ENCODE data around the gene CARS1.

CARS1 gene

DNA sequence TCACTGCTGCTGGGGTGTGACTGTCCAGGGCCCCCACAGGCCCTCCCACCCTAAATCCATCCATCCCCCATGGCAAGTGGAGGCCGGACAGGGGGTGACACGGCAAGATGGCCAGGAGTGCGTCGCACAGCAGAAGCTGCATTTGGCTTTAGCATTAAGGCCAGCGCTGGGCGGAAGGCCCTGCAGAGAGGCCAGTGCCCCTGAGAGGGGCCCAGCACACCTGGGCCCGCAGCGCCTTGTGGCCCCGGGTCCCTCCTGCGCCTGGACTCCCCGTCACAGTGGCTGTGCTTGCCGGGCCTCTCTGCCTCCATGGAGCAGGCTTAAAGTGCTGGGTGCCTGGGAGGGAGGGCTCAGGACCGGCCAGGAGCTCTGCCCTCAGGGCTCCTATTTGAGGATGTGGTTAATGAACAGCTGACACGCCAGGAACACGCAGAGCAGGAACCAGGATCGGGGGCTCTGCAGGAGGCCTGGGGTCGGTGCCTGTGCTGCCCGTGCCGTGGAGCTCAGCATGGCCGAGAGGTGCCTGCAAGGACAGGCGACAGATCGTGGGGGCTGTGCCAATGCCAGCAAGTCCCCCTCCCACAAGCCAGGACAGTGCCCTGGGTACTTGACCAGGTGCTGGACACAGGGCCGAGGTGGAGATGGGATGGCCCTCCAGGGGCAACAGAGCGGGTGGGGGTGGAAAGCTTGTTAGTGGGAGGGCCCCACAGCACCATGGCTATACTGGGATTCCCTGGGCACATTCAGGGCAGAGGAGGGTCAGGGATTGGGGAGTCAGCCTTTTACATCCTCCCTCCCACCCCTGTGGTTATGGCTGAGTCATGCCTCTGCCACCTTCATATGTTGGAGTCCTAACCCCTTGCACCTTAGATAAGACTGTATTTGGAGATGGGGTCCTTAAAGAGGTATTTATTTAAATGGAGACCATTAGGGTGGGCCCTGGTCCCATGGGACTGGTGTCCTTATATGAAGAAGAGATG lies 30.9 kb upstream of the CARS1 start:
- DNase-seq (ENCODE audit: low read depth): no peak
- TF ChIP-seq, protein P1, sequence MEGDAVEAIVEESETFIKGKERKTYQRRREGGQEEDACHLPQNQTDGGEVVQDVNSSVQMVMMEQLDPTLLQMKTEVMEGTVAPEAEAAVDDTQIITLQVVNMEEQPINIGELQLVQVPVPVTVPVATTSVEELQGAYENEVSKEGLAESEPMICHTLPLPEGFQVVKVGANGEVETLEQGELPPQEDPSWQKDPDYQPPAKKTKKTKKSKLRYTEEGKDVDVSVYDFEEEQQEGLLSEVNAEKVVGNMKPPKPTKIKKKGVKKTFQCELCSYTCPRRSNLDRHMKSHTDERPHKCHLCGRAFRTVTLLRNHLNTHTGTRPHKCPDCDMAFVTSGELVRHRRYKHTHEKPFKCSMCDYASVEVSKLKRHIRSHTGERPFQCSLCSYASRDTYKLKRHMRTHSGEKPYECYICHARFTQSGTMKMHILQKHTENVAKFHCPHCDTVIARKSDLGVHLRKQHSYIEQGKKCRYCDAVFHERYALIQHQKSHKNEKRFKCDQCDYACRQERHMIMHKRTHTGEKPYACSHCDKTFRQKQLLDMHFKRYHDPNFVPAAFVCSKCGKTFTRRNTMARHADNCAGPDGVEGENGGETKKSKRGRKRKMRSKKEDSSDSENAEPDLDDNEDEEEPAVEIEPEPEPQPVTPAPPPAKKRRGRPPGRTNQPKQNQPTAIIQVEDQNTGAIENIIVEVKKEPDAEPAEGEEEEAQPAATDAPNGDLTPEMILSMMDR (conservative IDR thresholded peaks at IDR 0.05; ENCODE audit: low read depth, low read length): no peak
- H3K4me3 ChIP-seq (ENCODE audit: low read length): no peak overlapping the region

DNA sequence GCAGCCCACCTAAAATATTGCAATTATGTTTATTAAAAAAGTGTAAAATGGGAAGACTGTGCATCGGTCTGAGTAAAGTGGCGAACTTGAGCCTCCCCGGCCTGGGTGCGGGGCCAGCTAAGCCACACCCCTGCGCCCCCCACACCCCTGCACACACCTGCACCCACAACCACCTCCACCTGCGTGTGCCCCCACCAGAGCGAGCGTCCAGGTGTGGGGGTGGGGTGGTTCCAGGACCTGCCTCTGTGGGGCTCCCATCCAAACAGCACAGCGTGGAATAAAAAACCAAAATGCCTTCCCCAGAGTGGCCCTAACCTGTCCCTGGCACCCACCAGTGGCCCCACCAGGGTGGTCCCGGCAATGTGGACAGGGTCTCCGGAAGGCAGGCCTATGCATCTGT lies 30.1 kb upstream of the CARS1 start:
- DNase-seq (ENCODE audit: low read depth): no peak
- TF ChIP-seq, protein P1 (conservative IDR thresholded peaks at IDR 0.05; ENCODE audit: low read depth, low read length): no peak
- no peak overlapping the region for H3K4me3 ChIP-seq (ENCODE audit: low read length)

DNA sequence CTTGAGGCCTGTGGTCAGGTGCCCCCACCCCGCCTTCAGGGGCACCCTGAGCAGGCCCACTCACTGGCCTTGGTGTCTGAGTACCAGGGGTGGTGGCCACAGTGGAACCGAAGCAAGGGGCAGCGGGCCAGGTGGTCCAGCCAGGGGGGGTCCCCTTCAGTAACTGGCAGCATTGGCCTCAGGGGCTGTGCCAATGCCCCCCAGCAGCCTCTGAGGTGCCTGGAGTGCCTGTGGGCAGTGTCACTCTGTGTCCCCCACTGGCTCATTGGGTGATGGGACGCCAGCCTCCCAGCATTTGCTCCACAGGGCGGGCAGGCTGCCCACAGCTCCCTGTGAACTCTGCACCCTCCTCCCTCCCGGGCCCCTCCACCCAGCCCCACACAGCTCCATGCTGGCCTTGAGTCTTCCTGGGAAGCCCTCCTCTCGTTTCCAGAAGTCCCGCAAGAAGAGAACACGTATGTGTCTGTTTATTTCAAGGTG lies 29.5 kb upstream of the CARS1 start:
- TF ChIP-seq, protein P1 (conservative IDR thresholded peaks at IDR 0.05; ENCODE audit: low read depth, low read length): no peak
- H3K4me3 ChIP-seq (ENCODE audit: low read length): no peak overlapping the region
- DNase-seq (ENCODE audit: low read depth): no peak

DNA sequence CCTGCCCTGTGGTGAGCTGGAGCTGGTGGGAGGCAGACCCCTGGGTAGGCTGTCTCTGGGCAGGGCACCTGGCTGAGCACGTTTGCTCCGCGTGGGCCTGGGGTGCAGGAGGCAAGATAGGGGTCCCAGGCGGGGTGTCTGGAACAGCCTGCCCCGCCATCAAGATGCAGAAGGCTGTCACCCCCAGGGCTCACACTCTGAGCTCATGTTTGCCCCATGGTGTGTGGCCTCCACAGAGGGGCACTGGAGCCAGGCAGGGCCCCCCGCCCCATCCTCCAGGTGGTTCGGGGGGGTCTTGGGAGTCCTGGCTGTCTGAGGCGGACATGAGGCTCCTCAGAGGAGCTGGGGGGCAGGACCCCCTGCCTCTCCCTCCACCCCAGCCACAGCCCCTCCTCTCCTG lies 28.9 kb upstream of the CARS1 start:
- TF ChIP-seq, protein P1 (conservative IDR thresholded peaks at IDR 0.05; ENCODE audit: low read depth, low read length): no peak
- H3K4me3 ChIP-seq (ENCODE audit: low read length): no peak overlapping the region
- DNase-seq (ENCODE audit: low read depth): no peak

DNA sequence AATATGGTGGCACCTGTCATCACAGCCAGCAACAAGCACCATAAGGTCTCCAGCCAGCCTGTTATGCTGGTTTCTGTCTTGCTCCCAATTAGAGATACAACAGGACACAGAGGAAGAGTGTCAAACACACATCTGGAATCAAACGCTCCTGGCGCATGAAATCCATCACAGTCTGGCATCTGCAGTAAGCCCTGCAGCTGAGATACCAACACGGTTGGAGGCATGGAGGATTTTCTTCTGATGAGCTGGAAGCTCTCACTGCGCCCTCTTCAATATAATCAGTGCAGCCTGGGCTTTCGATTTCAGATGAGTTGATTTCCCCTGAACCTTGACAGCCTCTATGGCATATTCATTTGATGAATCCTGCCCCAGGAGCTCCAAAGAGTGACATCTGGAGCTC lies 27.8 kb upstream of the CARS1 start:
- TF ChIP-seq, protein P1 (conservative IDR thresholded peaks at IDR 0.05; ENCODE audit: low read depth, low read length): no peak
- H3K4me3 ChIP-seq (ENCODE audit: low read length): no peak overlapping the region
- DNase-seq (ENCODE audit: low read depth): no peak

DNA sequence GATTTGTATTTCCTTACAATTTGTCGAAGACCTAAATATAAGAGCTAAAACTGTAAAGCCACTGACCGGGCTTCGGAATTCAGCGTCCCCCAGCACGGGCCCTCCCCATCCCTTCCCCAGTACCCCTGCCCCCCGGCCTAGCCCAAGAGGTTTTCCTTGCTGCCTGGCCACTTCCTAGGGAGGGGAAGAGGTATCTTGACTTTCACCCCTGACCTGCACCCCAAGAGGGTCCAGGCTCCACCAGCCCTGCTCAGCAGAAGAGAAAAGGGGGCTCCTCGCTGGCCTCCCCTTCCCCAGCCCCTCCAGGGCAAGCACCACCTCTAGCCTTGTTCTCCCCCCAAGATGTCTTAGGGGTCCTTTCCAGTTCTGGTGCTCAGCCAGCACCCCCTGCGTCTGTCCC lies 26.1 kb upstream of the CARS1 start:
- TF ChIP-seq, protein P1 (conservative IDR thresholded peaks at IDR 0.05; ENCODE audit: low read depth, low read length): no peak

DNA sequence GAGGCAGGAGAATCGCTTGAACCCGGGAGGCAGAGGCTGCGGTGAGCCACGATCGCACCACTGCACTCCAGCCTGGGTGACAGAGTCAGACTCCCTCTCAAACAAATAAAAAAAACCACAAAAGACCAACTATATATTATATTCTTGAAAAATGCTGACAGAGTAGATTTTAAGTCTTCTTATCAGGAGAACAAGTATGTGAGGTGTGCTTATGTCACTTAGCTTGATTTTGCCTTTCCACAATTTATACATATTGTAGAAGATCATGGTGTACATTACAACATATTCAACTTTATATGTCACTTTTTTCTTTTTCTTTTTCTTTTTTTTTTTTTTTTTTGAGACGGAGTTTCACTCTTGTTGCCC lies 24.1 kb upstream of the CARS1 start:
- no peak overlapping the region for H3K4me3 ChIP-seq (ENCODE audit: low read length)
- no peak for DNase-seq (ENCODE audit: low read depth)
- TF ChIP-seq, protein P1 (conservative IDR thresholded peaks at IDR 0.05; ENCODE audit: low read depth, low read length): no peak

More for the DNA sequence above, 26.1 kb upstream of the CARS1 start:
- no peak overlapping the region for H3K4me3 ChIP-seq (ENCODE audit: low read length)
- no peak for DNase-seq (ENCODE audit: low read depth)

Measured in retinal pigment epithelial cell (primary cell).